KOPT-K1 (cell line): Measurements from ENCODE around the gene EHHADH.
"Not testable (repeated sequence)": the region's sequence is repeated elsewhere in the genome, so short reads cannot be mapped to it uniquely, and the experiment has no call there.

ENCODE experiments used
- H3K27ac ChIP-seq: fragments of 200-600 bp; sonication (generic); 2 replicates; pipeline ENCODE4 v1.5.1; 2016; ENCODE audit warnings: antibody characterized with exemption, mild to moderate bottlenecking, low read depth, low read length; ENCODE audit not compliant: poor library complexity, severe bottlenecking
- H3K36me3 ChIP-seq: fragments of 200-600 bp; sonication (generic); 2 replicates; pipeline ENCODE4 v1.5.1; 2017; ENCODE audit warnings: antibody characterized with exemption, mild to moderate bottlenecking, low read length, moderate library complexity; ENCODE audit not compliant: insufficient read depth
- H3K9me3 ChIP-seq: fragments of 200-600 bp; sonication (generic); 2 replicates; pipeline ENCODE4 v1.5.1; 2017; ENCODE audit warnings: antibody characterized with exemption, low read length, mild to moderate bottlenecking; ENCODE audit not compliant: insufficient read depth, poor library complexity, severe bottlenecking

The EHHADH gene

GRCh38 chr3:185253645-185254410 lies at the start of gene EHHADH:
TSS of gene EHHADH (minus strand) at chr3:185254049. CDS start at chr3:185254022, 27 bp downstream.
- Histone ChIP-seq H3K9me3 (peaks cover 12% of the 10 kb centered on the region), H3K27ac (no peak within 1 kb of the TSS), H3K36me3 (no peaks in the 10 kb centered on the region)

GRCh38 chr3:185299918-185300426 lies 46.1 kb upstream of the EHHADH start:
- not testable (repeated sequence) for H3K36me3 ChIP-seq, H3K9me3 ChIP-seq, H3K27ac ChIP-seq

- H3K27ac ChIP-seq, result no peak overlapping the region
- no peaks in the 10 kb centered on the region for H3K9me3 ChIP-seq
- H3K36me3 ChIP-seq, result no peaks in the 10 kb centered on the region
These were observed 44.0 kb upstream of the EHHADH start for GRCh38 chr3:185297867-185298266.

GRCh38 chr3:185292238-185292637 lies 38.4 kb upstream of the EHHADH start:
- no peaks in the 10 kb centered on the region for H3K9me3 ChIP-seq
- no peaks in the 10 kb centered on the region for H3K36me3 ChIP-seq
- no peak overlapping the region for H3K27ac ChIP-seq

- H3K9me3 ChIP-seq, result no peaks in the 10 kb centered on the region
- no peaks in the 10 kb centered on the region for H3K36me3 ChIP-seq
- H3K27ac ChIP-seq, result no peak overlapping the region
These were observed 36.4 kb upstream of the EHHADH start for GRCh38 chr3:185290266-185290665.

GRCh38 chr3:185283374-185283935 lies 29.6 kb upstream of the EHHADH start:
- Histone ChIP-seq H3K27ac (no peak overlapping the region), H3K9me3 (no peaks in the 10 kb centered on the region), H3K36me3 (no peaks in the 10 kb centered on the region)

GRCh38 chr3:185282696-185283373 lies 29.0 kb upstream of the EHHADH start:
- Histone ChIP-seq H3K36me3 (no peaks in the 10 kb centered on the region), H3K9me3 (no peaks in the 10 kb centered on the region), H3K27ac (no peak overlapping the region)

GRCh38 chr3:185280572-185281365 lies 26.9 kb upstream of the EHHADH start:
- no peaks in the 10 kb centered on the region for H3K9me3 ChIP-seq
- no peaks in the 10 kb centered on the region for H3K36me3 ChIP-seq
- H3K27ac ChIP-seq, result no peak overlapping the region

GRCh38 chr3:185279587-185280138 lies 25.8 kb upstream of the EHHADH start:
- H3K36me3 ChIP-seq, result no peaks in the 10 kb centered on the region
- no peak overlapping the region for H3K27ac ChIP-seq
- no peaks in the 10 kb centered on the region for H3K9me3 ChIP-seq

- no peaks in the 10 kb centered on the region for H3K9me3 ChIP-seq
- H3K27ac ChIP-seq, result no peak overlapping the region
- no peaks in the 10 kb centered on the region for H3K36me3 ChIP-seq
These were observed 22.6 kb upstream of the EHHADH start for GRCh38 chr3:185276415-185276814.

GRCh38 chr3:185272033-185272432 lies 18.2 kb upstream of the EHHADH start:
- H3K36me3 ChIP-seq, result no peaks in the 10 kb centered on the region
- no peak overlapping the region for H3K27ac ChIP-seq
- no peaks in the 10 kb centered on the region for H3K9me3 ChIP-seq

- H3K36me3 ChIP-seq, result no peaks in the 10 kb centered on the region
- no peaks in the 10 kb centered on the region for H3K9me3 ChIP-seq
- H3K27ac ChIP-seq, result no peak overlapping the region
These were observed 17.1 kb upstream of the EHHADH start for GRCh38 chr3:185270956-185271332.

- Histone ChIP-seq H3K36me3 (no peaks in the 10 kb centered on the region), H3K27ac (no peak overlapping the region), H3K9me3 (no peaks in the 10 kb centered on the region)
These were observed 16.6 kb upstream of the EHHADH start for GRCh38 chr3:185270262-185270955.
